Neural cell (in vitro differentiated cells): Measurements from ENCODE around the gene ZNF524. TPM values are rescaled to one million over a fixed set of nuclear protein-coding genes. Genes with fewer than 3 reads are reported as not detected.

ENCODE experiments used
- H2AFZ ChIP-seq: fragments of 200-600, 300-800 bp; sonication (generic), shearing (Covaris generic); 2 replicates; pipeline ENCODE4 v1.6.0; 2014; ENCODE audit warnings: low read depth, mild to moderate bottlenecking, antibody characterized with exemption, low read length, moderate library complexity
- H3F3A ChIP-seq: fragments of 200-600 bp; shearing (Covaris generic); 2 replicates; pipeline ENCODE4 v1.6.1; 2016; ENCODE audit warnings: mild to moderate bottlenecking, moderate library complexity, mixed read lengths, antibody characterized with exemption, low read length; ENCODE audit not compliant: insufficient read depth, poor library complexity, severe bottlenecking
- H3K27ac ChIP-seq: fragments of 200-600, 300-800 bp; sonication (generic), shearing (Covaris generic); 2 replicates; pipeline ENCODE4 v1.5.1; 2014; ENCODE audit warnings: mild to moderate bottlenecking, low read length, moderate library complexity
- H3K27me3 ChIP-seq: fragments of 300-800, 200-600 bp; sonication (generic), shearing (Covaris generic); 2 replicates; pipeline ENCODE4 v1.6.0; 2014; ENCODE audit warnings: mild to moderate bottlenecking, low read depth, low read length, moderate library complexity; ENCODE audit not compliant: insufficient read depth
- H3K36me3 ChIP-seq: fragments of 300-800, 200-600 bp; sonication (generic), shearing (Covaris generic); 2 replicates; pipeline ENCODE4 v1.5.1; 2014; ENCODE audit warnings: mild to moderate bottlenecking, antibody characterized with exemption, low read length, moderate library complexity; ENCODE audit not compliant: insufficient read depth
- H3K4me2 ChIP-seq: fragments of 300-800, 200-600 bp; sonication (generic), shearing (Covaris generic); 2 replicates; pipeline ENCODE4 v1.6.0; 2014; ENCODE audit warnings: mild to moderate bottlenecking, low read length
- H3K4me3 ChIP-seq: fragments of 300-800, 200-600 bp; sonication (generic), shearing (Covaris generic); 2 replicates; pipeline ENCODE4 v1.5.1; 2014; ENCODE audit warnings: mild to moderate bottlenecking, low read length, moderate library complexity
- H3K79me2 ChIP-seq: fragments of 200-600 bp; shearing (Covaris generic); replicated peaks from 2 replicates; pipeline ENCODE4 v1.6.0; 2014; ENCODE audit warnings: mild to moderate bottlenecking, low read length, moderate library complexity; ENCODE audit not compliant: insufficient read depth
- H3K9ac ChIP-seq: fragments of 300-800, 200-600 bp; sonication (generic), shearing (Covaris generic); 2 replicates; pipeline ENCODE4 v1.6.1; 2016; ENCODE audit warnings: mild to moderate bottlenecking, low read length, mixed read lengths
- H3K9me2 ChIP-seq: fragments of 200-600 bp; shearing (Covaris generic); 2 replicates; pipeline ENCODE4 v1.6.1; 2016; ENCODE audit warnings: mild to moderate bottlenecking, low read length, mixed read lengths; ENCODE audit not compliant: insufficient read depth
- H3K9me3 ChIP-seq: fragments of 200-600, 300-800 bp; sonication (generic), shearing (Covaris generic); 2 replicates; pipeline ENCODE4 v1.6.1; 2016; ENCODE audit warnings: mild to moderate bottlenecking, mixed run types, low read length, moderate library complexity, mixed read lengths
- H4K20me1 ChIP-seq: fragments of 200-600 bp; shearing (Covaris generic); 2 replicates; pipeline ENCODE4 v1.6.1; 2016; ENCODE audit warnings: mild to moderate bottlenecking, mixed run types; ENCODE audit not compliant: insufficient read depth
- CTCF ChIP-seq: fragments of 450-650 bp; IDR thresholded peaks from 2 replicates; pipeline ENCODE4 v1.5.1; 2014; ENCODE audit warnings: antibody characterized with exemption, mild to moderate bottlenecking, moderate library complexity; ENCODE audit not compliant: poor library complexity, severe bottlenecking
- EP300 ChIP-seq: fragments of 450-650 bp; conservative IDR thresholded peaks from 2 replicates; pipeline ENCODE4 v1.6.1; 2014; ENCODE audit warnings: antibody characterized with exemption, mild to moderate bottlenecking, moderate library complexity; ENCODE audit not compliant: poor library complexity, severe bottlenecking
- EZH2 ChIP-seq: fragments of 200-600, 300-800 bp; shearing (Covaris generic), sonication (generic); IDR thresholded peaks from 2 replicates; pipeline ENCODE4 v1.6.1; 2014; ENCODE audit warnings: antibody characterized with exemption, low read length, borderline replicate concordance, mild to moderate bottlenecking; ENCODE audit not compliant: insufficient read depth, poor library complexity, severe bottlenecking
- MXI1 ChIP-seq: fragments of 450-650 bp; conservative IDR thresholded peaks from 2 replicates; pipeline ENCODE4 v1.6.1; 2014; ENCODE audit warnings: antibody characterized with exemption, mild to moderate bottlenecking; ENCODE audit not compliant: poor library complexity, severe bottlenecking
- POLR2AphosphoS5 ChIP-seq: IDR thresholded peaks from 2 replicates; pipeline ENCODE4 v1.6.1; 2012
- RAD21 ChIP-seq: fragments of 450-650 bp; conservative IDR thresholded peaks from 2 replicates; pipeline ENCODE4 v1.6.1; 2014; ENCODE audit warnings: antibody characterized with exemption, mild to moderate bottlenecking, moderate library complexity
- REST ChIP-seq: IDR thresholded peaks from 2 replicates; pipeline ENCODE4 v1.6.1; 2012; ENCODE audit warnings: borderline replicate concordance
- SMC3 ChIP-seq: fragments of 450-650 bp; conservative IDR thresholded peaks from 2 replicates; pipeline ENCODE4 v1.6.1; 2014; ENCODE audit warnings: antibody characterized with exemption, mild to moderate bottlenecking, moderate library complexity; ENCODE audit not compliant: poor library complexity
- TAF1 ChIP-seq: IDR thresholded peaks from 2 replicates; pipeline ENCODE4 v1.6.1; 2012; ENCODE audit warnings: low read depth
- polyA plus RNA-seq: library from polyadenylated mRNA; depleted of rRNA; stranded (reverse); fragments of >200 nt; gene quantifications from 2 replicates; pipeline ENCODE4 v1.2.3, GENCODE V29; 2014

Gene ZNF524
- polyA plus RNA-seq, 1 donor from 2014 or later: 3.2 TPM

GRCh38 chr19:55633861-55634260 lies 33.8 kb downstream of the ZNF524 start:
- TF ChIP-seq RAD21 (no peak), MXI1 (no peak), CTCF (no peak), SMC3 (no peak)
- Histone ChIP-seq H3K9me2 (no peaks in the 10 kb centered on the region), H4K20me1 (no peaks in the 10 kb centered on the region), H3K27me3 (no peaks in the 10 kb centered on the region), H3K79me2 (peaks cover 20% of the 10 kb centered on the region), H3F3A (no peaks in the 10 kb centered on the region), H3K4me3 (no peak overlapping the region), H3K36me3 (no peaks in the 10 kb centered on the region), H3K4me2 (no peak overlapping the region), H2AFZ (no peak overlapping the region), H3K27ac (no peak overlapping the region), H3K9me3 (no peaks in the 10 kb centered on the region), H3K9ac (no peak overlapping the region)

DNA sequence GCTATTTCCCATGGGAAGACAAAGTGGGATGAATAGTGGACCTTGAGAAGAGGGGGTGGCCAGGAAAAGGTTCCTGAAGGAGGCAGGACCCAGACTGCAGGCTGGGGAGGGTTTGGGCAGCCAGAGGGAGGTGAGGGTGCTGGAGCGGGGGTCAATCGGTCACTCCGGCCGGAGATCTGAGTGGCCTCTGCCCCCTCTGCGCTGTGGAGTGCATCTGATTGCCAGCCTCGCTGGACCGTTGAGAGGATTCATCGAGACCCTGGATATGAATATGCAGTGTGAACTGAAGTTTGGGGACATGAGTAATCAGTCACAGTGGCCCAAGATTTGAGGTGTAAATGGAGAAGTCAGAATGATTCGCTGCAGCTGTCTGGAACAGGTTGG lies 35.2 kb downstream of the ZNF524 start:
- peak overlapping the region; percentile 97 for H3K4me3 ChIP-seq
- no peaks in the 10 kb centered on the region for H3K9me2 ChIP-seq
- no peaks in the 10 kb centered on the region for H3F3A ChIP-seq
- no peaks in the 10 kb centered on the region for H3K27me3 ChIP-seq
- peak overlapping the region; percentile 81 for H3K4me2 ChIP-seq
- H3K27ac ChIP-seq: peak overlapping the region; percentile 79
- no peaks in the 10 kb centered on the region for H4K20me1 ChIP-seq
- H3K9me3 ChIP-seq: no peaks in the 10 kb centered on the region
- TF ChIP-seq SMC3 (no peak), MXI1 (peak; percentile 1)
- H2AFZ ChIP-seq: peak overlapping the region; percentile 51
- no peaks in the 10 kb centered on the region for H3K36me3 ChIP-seq
- peak overlapping the region; percentile 94 for H3K9ac ChIP-seq
- H3K79me2 ChIP-seq: peaks cover 25% of the 10 kb centered on the region

DNA sequence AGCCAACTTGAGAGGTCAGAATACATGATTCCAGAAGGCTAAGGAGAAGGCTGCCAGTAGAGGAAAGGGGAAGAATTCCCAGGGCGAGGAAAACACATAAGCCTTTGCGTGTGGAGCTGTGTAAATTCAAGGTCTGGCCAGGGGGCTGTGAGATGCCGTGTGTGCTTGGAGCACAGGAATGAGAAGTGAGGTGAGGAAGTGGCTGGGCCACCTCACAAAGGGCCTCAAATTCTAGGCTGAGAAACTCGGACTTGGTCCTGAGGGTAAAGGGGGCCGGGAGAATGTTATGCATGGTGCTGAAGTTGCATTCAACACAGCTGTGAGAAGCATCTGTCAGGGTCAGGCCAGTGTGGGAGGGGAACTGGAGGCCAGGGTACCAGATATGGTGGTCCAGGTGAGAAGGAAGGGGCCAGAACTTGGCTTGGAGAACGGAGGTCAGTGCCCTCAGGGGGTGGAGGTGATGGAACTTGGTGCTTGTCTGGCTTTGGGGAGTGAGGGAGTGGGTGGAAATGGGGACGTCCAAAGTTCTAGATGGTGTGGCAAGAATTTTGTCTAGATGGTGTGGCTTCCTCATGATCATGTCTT lies 35.9 kb downstream of the ZNF524 start:
- H3K9me3 ChIP-seq: no peaks in the 10 kb centered on the region
- TF ChIP-seq RAD21: no peak
- no peak for TF ChIP-seq REST
- no peak for TF ChIP-seq EZH2
- TF ChIP-seq POLR2AphosphoS5: no peak
- no peak for TF ChIP-seq SMC3
- TF ChIP-seq TAF1: no peak
- TF ChIP-seq MXI1: no peak
- TF ChIP-seq EP300: no peak
- TF ChIP-seq CTCF: no peak
- H3F3A ChIP-seq: no peaks in the 10 kb centered on the region
- peak overlapping the region; percentile 97 for H3K4me3 ChIP-seq
- no peaks in the 10 kb centered on the region for H3K27me3 ChIP-seq
- H3K9ac ChIP-seq: peak overlapping the region; percentile 94
- no peaks in the 10 kb centered on the region for H3K36me3 ChIP-seq
- peak overlapping the region; percentile 81 for H3K4me2 ChIP-seq
- no peak overlapping the region for H3K27ac ChIP-seq
- no peaks in the 10 kb centered on the region for H4K20me1 ChIP-seq
- peaks cover 25% of the 10 kb centered on the region for H3K79me2 ChIP-seq
- no peak overlapping the region for H2AFZ ChIP-seq
- no peaks in the 10 kb centered on the region for H3K9me2 ChIP-seq
